ENCODE measurements around the gene TRAPPC14. TPM values are rescaled to one million over a fixed set of nuclear protein-coding genes. Genes with fewer than 3 reads are reported as not detected.

TRAPPC14 gene
- total RNA-seq, 5 donors from 2014 or later (not counting 1 experiment from before 2014, with no cell fraction given), result 52.0 to 97.2 (median 79.0) TPM

- peak overlapping the region; percentile 56 for H3K27ac ChIP-seq (ENCODE audit: low read length)
- DNase-seq, result no peak
- H3K9me3 ChIP-seq, result no peaks in the 10 kb centered on the region
- ATAC-seq (replicated peaks in 1 of 4), result no peak
- peaks cover 56 to 77% of the 10 kb centered on the region in 2 experiments for H3K4me1 ChIP-seq (ENCODE audit: control insufficient read depth in 1 of 2, extremely low read depth in 1 of 2, insufficient read depth in 2 of 2, low read length in 2 of 2)
- H3K4me3 ChIP-seq (ENCODE audit: control insufficient read depth in 1 of 2, extremely low read depth in 1 of 2, low read length in 1 of 2), result peak overlapping the region in 1 of 2 donors; percentile 23
- peaks cover 0 to 23% of the 10 kb centered on the region in 2 experiments for H3K27me3 ChIP-seq (replicated peaks in 1 of 2; ENCODE audit: control insufficient read depth in 2 of 2, extremely low read depth in 1 of 2, insufficient read depth in 2 of 2, low read length in 1 of 2)
- no peaks in the 10 kb centered on the region for H3K36me3 ChIP-seq (ENCODE audit: control insufficient read depth in 2 of 2, extremely low read depth in 1 of 2, insufficient read depth in 1 of 2, low read length in 1 of 2)
- ChIA-PET CTCF (interaction anchor here (0.7 to 0.9 kb wide), 2 partner anchors 15 to 107 kb away, joined by 4 read pairs; partner anchors contain the start of gene LAMTOR4 (in 1 of the 2)), POLR2A (interaction anchor here (0.6 to 0.7 kb wide), 3 partner anchors 29 to 265 kb away, joined by 5 to 10 read pairs (median 7); no protein-coding TSS in a partner anchor)
- Mint-ChIP-seq H3K9me3 (no peaks in the 10 kb centered on the region), H3K4me1 (peaks cover 57 to 83% (median 76%) of the 10 kb centered on the region in 3 donors), H3K36me3 (no peaks in the 10 kb centered on the region), H3K27me3 (peaks cover 0 to 16% of the 10 kb centered on the region in 2 donors), H3K4me3 (peak overlapping the region; percentile 6 to 69 (median 58)), H3K27ac (peak overlapping the region; percentile 98)
- WGBS (ENCODE audit: insufficient coverage), result 89% methylated on average over 1 of the region's 5 CpGs
Measured at GRCh38 chr7:100163871-100164270, 5.3 kb upstream of the TRAPPC14 start.

DNA sequence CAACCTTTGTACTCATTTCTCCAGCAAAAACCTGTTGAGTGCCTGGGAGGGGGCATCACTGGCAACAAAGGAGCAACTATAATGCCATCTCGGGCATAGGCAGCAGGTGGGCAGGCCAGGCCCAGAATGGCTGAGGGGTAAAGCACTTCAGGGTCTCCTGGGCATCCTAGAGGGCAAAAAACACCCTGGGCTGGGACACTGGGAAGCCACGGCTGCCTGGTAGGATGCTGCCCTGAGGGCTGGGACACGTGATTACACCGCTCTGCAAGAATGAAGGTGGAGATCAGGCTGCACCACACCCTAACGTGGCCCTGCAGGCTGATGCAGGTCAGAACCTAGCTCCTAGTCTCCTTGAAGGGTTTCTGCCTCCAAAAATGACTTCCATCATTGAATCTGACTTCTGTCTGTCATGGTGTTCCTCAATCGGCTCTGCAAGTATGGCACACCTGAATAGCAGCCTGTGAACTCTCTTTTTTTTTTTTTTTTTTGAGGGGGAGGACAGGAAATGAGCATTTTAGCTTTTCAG lies 4.5 kb upstream of the TRAPPC14 start:
- Histone ChIP-seq H3K4me1 (ENCODE audit: control insufficient read depth in 1 of 2, extremely low read depth in 1 of 2, insufficient read depth in 2 of 2, low read length in 2 of 2) (peaks cover 51 to 73% of the 10 kb centered on the region in 2 experiments), H3K27me3 (replicated peaks in 1 of 2; ENCODE audit: control insufficient read depth in 2 of 2, extremely low read depth in 1 of 2, insufficient read depth in 2 of 2, low read length in 1 of 2) (peaks cover 0 to 17% of the 10 kb centered on the region in 2 experiments), H3K36me3 (ENCODE audit: control insufficient read depth in 2 of 2, extremely low read depth in 1 of 2, insufficient read depth in 1 of 2, low read length in 1 of 2) (no peaks in the 10 kb centered on the region), H3K4me3 (ENCODE audit: control insufficient read depth in 1 of 2, extremely low read depth in 1 of 2, low read length in 1 of 2) (peak overlapping the region in 1 of 2 donors; percentile 25), H3K27ac (ENCODE audit: low read length) (peak overlapping the region; percentile 67), H3K9me3 (no peaks in the 10 kb centered on the region)
- 29% methylated on average over 5 of the region's 6 CpGs for WGBS (ENCODE audit: insufficient coverage)
- CTCF ChIA-PET, result interaction anchor here (0.7 to 0.9 kb wide), 3 partner anchors 15 to 106 kb away, joined by 4 to 7 read pairs (median 4); partner anchors contain the start of gene LAMTOR4 (in 1 of the 2)
- ATAC-seq (replicated peaks in 1 of 4), result peak; percentile 21 to 40 (median 24)
- H3K27me3 Mint-ChIP-seq, result peaks cover 0 to 10% of the 10 kb centered on the region in 2 donors
- peak overlapping the region; percentile 58 to 69 (median 63) for H3K4me3 Mint-ChIP-seq
- H3K9me3 Mint-ChIP-seq, result no peaks in the 10 kb centered on the region
- H3K36me3 Mint-ChIP-seq, result no peaks in the 10 kb centered on the region
- H3K4me1 Mint-ChIP-seq, result peaks cover 50 to 78% (median 71%) of the 10 kb centered on the region in 3 donors
- POLR2A ChIA-PET, result interaction anchor here (0.6 to 0.7 kb wide), 4 partner anchors 19 to 266 kb away, joined by 5 to 10 read pairs (median 6); no protein-coding TSS in a partner anchor
- peak overlapping the region; percentile 98 for H3K27ac Mint-ChIP-seq
- DNase-seq, result peak in 2 of 35 experiments; percentile 36 to 47

GRCh38 chr7:100160067-100160466 lies 1.5 kb upstream of the TRAPPC14 start:
- Histone ChIP-seq H3K36me3 (ENCODE audit: control insufficient read depth in 2 of 2, extremely low read depth in 1 of 2, insufficient read depth in 1 of 2, low read length in 1 of 2) (peaks cover 18 to 23% of the 10 kb centered on the region in 2 donors), H3K4me3 (ENCODE audit: control insufficient read depth in 1 of 2, extremely low read depth in 1 of 2, low read length in 1 of 2) (no peak overlapping the region), H3K27me3 (replicated peaks in 1 of 2; ENCODE audit: control insufficient read depth in 2 of 2, extremely low read depth in 1 of 2, insufficient read depth in 2 of 2, low read length in 1 of 2) (no peaks in the 10 kb centered on the region), H3K4me1 (ENCODE audit: control insufficient read depth in 1 of 2, extremely low read depth in 1 of 2, insufficient read depth in 2 of 2, low read length in 2 of 2) (peaks cover 39 to 72% of the 10 kb centered on the region in 2 experiments), H3K27ac (ENCODE audit: low read length) (no peak overlapping the region), H3K9me3 (no peaks in the 10 kb centered on the region)
- ChIA-PET POLR2A (no interaction called here), CTCF (no interaction called here)
- peaks cover 7% of the 10 kb centered on the region for H3K36me3 Mint-ChIP-seq
- WGBS (ENCODE audit: insufficient coverage), result 97% methylated on average over 16 of the region's 18 CpGs
- DNase-seq (no peak), ATAC-seq (replicated peaks in 1 of 4) (no peak)
- H3K27ac Mint-ChIP-seq, result peak overlapping the region; percentile 71 to 86
- peaks cover 52 to 73% (median 69%) of the 10 kb centered on the region in 3 donors for H3K4me1 Mint-ChIP-seq
- no peaks in the 10 kb centered on the region for H3K9me3 Mint-ChIP-seq
- peak overlapping the region in 2 of 3 donors; percentile 77 to 85 for H3K4me3 Mint-ChIP-seq
- H3K27me3 Mint-ChIP-seq, result no peaks in the 10 kb centered on the region

DNA sequence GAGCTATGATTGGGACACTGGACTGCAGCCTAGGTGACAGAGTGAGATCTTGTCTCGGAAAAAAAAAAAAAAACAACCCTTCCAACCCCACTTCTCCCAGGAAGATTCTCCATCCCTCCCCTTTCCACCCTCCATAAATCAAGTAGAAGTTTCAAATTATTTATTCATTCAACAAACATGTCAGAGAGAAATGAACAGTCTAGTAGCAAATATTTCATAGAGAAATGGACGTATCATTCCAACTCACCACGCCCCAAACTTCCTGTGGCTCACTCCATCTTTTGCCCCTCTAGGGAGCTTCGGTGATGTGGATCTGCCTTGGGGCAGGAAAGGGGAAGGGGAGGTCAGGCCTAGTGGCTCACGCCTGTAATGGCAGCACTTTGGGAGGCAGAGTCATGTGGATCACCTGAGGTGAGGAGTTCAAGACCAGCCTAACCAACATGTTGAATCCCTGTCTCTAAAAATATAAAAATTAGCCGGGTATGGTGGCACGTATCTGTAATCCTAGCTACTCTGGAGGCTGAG lies 638 bp upstream of the TRAPPC14 start:
- DNase-seq, result no peak
- peaks cover 9% of the 10 kb centered on the region for H3K36me3 Mint-ChIP-seq
- peak overlapping the region; percentile 84 to 86 for H3K27ac Mint-ChIP-seq
- H3K4me3 ChIP-seq (ENCODE audit: control insufficient read depth in 1 of 2, extremely low read depth in 1 of 2, low read length in 1 of 2), result peak overlapping the region; percentile 67 to 79
- H3K27me3 ChIP-seq (replicated peaks in 1 of 2; ENCODE audit: control insufficient read depth in 2 of 2, extremely low read depth in 1 of 2, insufficient read depth in 2 of 2, low read length in 1 of 2), result no peaks in the 10 kb centered on the region
- no peaks in the 10 kb centered on the region for H3K9me3 ChIP-seq
- H3K4me1 Mint-ChIP-seq, result peaks cover 52 to 70% (median 67%) of the 10 kb centered on the region in 3 donors
- ChIA-PET POLR2A (interaction anchor here in 1 of 2 donors (0.6 kb wide), 1 partner anchor 21 kb away, joined by 6 read pairs; no protein-coding TSS in a partner anchor), CTCF (interaction anchor here in 1 of 2 donors (0.6 kb wide), 2 partner anchors 11 to 387 kb away, joined by 3 to 6 read pairs; partner anchors contain the start of gene LAMTOR4)
- WGBS (ENCODE audit: insufficient coverage), result no CpG with 5 or more reads among the region's 7 CpGs
- H3K27ac ChIP-seq (ENCODE audit: low read length), result peak overlapping the region; percentile 68
- ATAC-seq (replicated peaks in 1 of 4), result no peak
- peaks cover 19 to 31% of the 10 kb centered on the region in 2 donors for H3K36me3 ChIP-seq (ENCODE audit: control insufficient read depth in 2 of 2, extremely low read depth in 1 of 2, insufficient read depth in 1 of 2, low read length in 1 of 2)
- H3K9me3 Mint-ChIP-seq, result no peaks in the 10 kb centered on the region
- peaks cover 38 to 75% of the 10 kb centered on the region in 2 experiments for H3K4me1 ChIP-seq (ENCODE audit: control insufficient read depth in 1 of 2, extremely low read depth in 1 of 2, insufficient read depth in 2 of 2, low read length in 2 of 2)
- H3K27me3 Mint-ChIP-seq, result no peaks in the 10 kb centered on the region
- peak overlapping the region; percentile 74 to 85 (median 77) for H3K4me3 Mint-ChIP-seq

DNA sequence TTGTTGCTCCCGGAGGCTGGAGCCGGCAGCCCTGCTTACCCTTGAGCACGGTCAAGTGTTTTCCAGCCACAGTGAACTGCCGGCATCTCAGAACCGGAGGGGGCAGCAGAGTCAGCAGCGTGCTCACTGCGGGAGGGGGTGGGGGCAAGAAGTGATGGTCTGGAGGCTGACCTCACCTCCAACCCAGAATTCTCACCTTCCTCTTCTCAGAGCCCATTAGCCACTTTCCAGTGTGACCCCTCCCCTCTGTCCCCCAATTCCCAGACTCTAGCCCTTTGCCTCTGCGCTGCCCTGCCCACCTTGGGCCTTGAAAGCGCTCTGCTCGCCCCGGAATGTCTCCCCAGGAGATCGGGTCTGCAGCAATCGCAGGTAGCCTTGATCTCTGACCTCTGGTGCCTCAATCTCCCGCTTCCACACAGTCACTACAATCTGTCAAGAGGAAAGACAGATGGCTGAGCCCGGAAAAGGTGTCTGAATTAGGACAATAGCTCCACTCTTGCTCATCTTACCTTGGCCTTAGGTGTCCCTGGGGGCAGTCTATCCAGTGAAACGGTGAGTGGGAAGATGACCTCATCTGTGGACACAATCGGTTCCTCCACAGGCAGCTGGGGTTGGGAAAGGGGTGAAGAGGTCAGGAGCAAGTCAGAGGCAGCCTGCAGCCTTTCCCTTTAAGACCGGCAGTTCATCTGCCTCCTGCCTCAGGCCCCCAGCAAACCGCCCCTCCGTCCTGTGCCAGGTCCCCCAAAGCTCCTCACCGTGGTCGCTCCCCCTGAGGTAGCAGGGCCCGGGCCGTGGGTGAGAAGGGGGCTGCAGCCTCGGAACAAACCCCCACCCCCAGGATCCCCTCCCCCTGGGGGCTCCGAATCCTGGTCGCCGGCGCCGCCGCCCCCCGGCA lies 942 bp downstream of the TRAPPC14 start:
- ChIA-PET POLR2A (interaction anchor here in 1 of 2 donors (0.5 to 1.1 kb wide), 3 partner anchors 9 to 20 kb away, joined by 3 to 7 read pairs (median 5); partner anchors contain the start of gene GPC2), CTCF (interaction anchor here in 1 of 2 donors (0.6 to 1.1 kb wide), 2 partner anchors 25 to 65 kb away, joined by 3 read pairs; no protein-coding TSS in a partner anchor)
- H3K27ac ChIP-seq (ENCODE audit: low read length), result peak overlapping the region; percentile 69
- ATAC-seq (replicated peaks in 1 of 4), result peak in 2 of 4 experiments; percentile 4 to 10
- H3K4me1 ChIP-seq (ENCODE audit: control insufficient read depth in 1 of 2, extremely low read depth in 1 of 2, insufficient read depth in 2 of 2, low read length in 2 of 2), result peaks cover 22 to 63% of the 10 kb centered on the region in 2 experiments
- peak overlapping the region; percentile 67 to 79 for H3K4me3 ChIP-seq (ENCODE audit: control insufficient read depth in 1 of 2, extremely low read depth in 1 of 2, low read length in 1 of 2)
- Mint-ChIP-seq H3K9me3 (no peaks in the 10 kb centered on the region), H3K36me3 (peaks cover 17% of the 10 kb centered on the region), H3K4me1 (peaks cover 49 to 63% (median 62%) of the 10 kb centered on the region in 3 donors), H3K27me3 (no peaks in the 10 kb centered on the region), H3K27ac (peak overlapping the region; percentile 89 to 91), H3K4me3 (peak overlapping the region; percentile 75 to 85 (median 81))
- 39% methylated on average over 11 of the region's 32 CpGs for whole genome bisulfite sequencing (ENCODE audit: insufficient coverage)
- no peaks in the 10 kb centered on the region for H3K27me3 ChIP-seq (replicated peaks in 1 of 2; ENCODE audit: control insufficient read depth in 2 of 2, extremely low read depth in 1 of 2, insufficient read depth in 2 of 2, low read length in 1 of 2)
- H3K9me3 ChIP-seq, result no peaks in the 10 kb centered on the region
- peaks cover 19 to 42% of the 10 kb centered on the region in 2 donors for H3K36me3 ChIP-seq (ENCODE audit: control insufficient read depth in 2 of 2, extremely low read depth in 1 of 2, insufficient read depth in 1 of 2, low read length in 1 of 2)
- DNase-seq, result no peak

All from T-cell (primary cell).